Fibroblast of pulmonary artery (primary cell): ENCODE data around the gene HOXC10.

Experiments
- DNase-seq: peaks from one replicate; pipeline ENCODE4 v3.0.0-alpha.2; 2010; ENCODE audit warnings: low read depth
- H3K4me3 ChIP-seq: replicated peaks from 2 replicates; pipeline ENCODE4 v1.5.1; 2011; ENCODE audit warnings: low read depth, mild to moderate bottlenecking, control low read depth, low read length, moderate library complexity
- CTCF ChIP-seq: IDR thresholded peaks from 2 replicates; pipeline ENCODE4 v1.5.1; 2011; ENCODE audit warnings: mild to moderate bottlenecking, control low read depth, low read length, inconsistent platforms; ENCODE audit errors: missing control alignments

Gene HOXC10

DNA sequence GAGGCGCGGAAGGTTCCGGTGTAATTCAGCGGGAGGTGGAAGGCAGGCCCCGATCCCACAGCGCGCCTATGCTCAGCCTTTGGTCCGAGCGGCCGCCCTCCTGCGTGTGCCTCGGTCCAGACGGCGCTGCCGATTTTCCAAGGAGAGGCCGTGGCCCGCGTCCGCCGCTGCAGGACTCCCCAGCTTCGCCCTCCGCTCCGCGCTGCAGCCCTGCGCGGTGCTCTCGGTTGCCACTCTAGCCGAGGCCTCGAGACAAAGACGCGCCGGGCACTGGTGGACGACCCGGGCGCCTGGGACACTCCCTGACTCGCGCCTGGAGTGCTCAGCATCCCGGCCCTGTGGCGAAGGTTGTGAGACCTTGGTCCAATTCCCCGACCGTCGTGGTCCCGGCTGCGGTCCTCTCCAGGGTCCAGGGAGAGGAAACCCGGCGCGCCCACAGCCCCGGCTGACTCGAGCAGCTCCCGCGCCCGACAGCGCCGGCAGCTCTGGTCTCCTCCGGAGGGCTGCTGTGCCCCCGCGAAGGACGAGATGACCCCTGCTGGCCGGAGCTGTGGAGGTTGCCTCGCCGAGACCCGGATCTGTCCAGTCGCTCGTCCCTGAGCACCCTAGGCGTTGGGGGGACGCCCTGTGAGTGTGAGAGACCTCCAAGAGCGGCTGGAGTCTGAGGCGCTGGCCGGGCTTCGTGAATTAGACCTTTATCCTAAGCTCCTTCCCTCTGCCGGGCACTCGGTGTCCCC, 23.8 kb upstream of the HOXC10 start:
- no peak overlapping the region for H3K4me3 ChIP-seq
- TF ChIP-seq CTCF = no peak
- DNase-seq = no peak

GRCh38 chr12:53963005-53963404, 21.9 kb upstream of the HOXC10 start:
- DNase-seq = no peak
- no peak for TF ChIP-seq CTCF
- no peak overlapping the region for H3K4me3 ChIP-seq

- no peak for TF ChIP-seq CTCF
- no peak for DNase-seq
- H3K4me3 ChIP-seq = no peak overlapping the region
Observed at GRCh38 chr12:53963434-53964314, 21.3 kb upstream of the HOXC10 start.

DNA sequence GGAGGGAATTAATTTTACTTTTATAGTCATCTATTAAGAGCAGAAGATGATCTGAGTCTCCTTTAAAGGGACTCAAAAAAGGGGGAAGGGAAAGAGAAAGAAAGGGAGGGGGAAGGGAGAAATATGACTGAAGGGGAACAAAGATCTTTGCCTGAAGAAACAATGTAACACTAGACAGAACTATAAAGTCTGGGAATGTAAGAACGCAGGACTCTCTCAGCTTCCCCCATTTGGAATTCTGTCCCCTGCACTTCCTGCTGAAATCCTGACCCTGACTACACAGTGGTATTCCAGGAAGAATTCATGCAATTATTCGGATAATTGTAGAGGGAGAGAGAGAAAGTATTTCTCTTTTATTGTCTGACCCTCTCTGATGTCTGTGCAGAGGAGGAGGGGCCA, 20.6 kb upstream of the HOXC10 start:
- no peak for TF ChIP-seq CTCF
- H3K4me3 ChIP-seq = no peak overlapping the region
- DNase-seq = no peak

DNA sequence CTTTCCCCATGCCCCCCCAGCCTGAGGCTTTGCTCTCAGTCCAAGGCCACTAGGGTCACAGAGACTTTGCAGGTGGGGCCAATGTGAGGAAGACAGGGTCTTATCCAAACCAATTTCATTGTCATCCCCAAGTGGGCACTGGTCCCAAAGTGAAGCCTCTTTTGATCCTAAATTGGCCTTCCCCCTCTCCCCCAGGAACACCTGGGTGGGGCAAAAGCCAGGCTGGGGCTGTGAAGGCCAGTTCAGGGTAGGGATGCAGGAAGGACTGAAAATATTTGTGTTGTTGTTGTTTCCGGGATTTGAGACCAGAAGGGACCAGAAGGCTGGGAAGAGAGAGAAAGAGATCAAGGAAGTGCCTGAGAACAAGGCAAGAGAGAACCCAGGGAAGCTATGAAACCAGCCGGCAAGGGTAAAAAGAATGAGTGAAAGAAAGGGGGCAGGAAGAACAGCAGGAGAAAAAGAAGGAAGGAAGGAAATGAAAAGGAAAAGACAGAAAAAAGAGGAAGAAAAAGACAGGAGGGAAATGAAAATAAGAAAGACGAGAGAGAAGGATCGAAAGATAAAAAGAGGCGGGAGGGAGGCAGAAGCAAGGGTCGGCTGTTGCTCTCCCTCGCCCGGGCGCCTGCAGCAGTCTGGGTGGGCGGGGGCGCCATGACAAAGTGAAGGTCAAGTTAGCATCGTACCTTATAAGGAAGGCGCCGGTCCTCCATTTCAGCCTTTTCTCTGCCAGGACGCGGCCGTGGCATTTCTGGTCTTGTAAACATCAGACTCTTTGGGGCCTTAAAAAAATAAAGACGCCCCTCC, 19.5 kb upstream of the HOXC10 start:
- TF ChIP-seq CTCF = no peak
- no peak overlapping the region for H3K4me3 ChIP-seq

GRCh38 chr12:53966085-53966384, 18.9 kb upstream of the HOXC10 start:
- no peak overlapping the region for H3K4me3 ChIP-seq
- no peak for DNase-seq

More for the DNA sequence above, 19.5 kb upstream of the HOXC10 start:
- DNase-seq = no peak

More at GRCh38 chr12:53966085-53966384, 18.9 kb upstream of the HOXC10 start:
- no peak for TF ChIP-seq CTCF
